ENCODE measurements around the gene DEFB124.

GRCh38 chr20:31497838-31498540 lies 23.1 kb upstream of the DEFB124 start:
- TF ChIP-seq EZH2phosphoT487 (IDR thresholded peaks at IDR 0.05; ENCODE audit: insufficient read depth, low read depth) (no peak), EZH2 (IDR thresholded peaks at IDR 0.05; ENCODE audit: insufficient read depth, poor library complexity, severe bottlenecking) (no peak)
